HepG2 (cell line): ENCODE data around the gene AUTS2.

ENCODE experiments used
- BRCA1 ChIP-seq: sonication (generic); formaldehyde crosslinking; IDR thresholded peaks from 2 replicates; pipeline ENCODE4 v1.4.0; 2020; ENCODE audit warnings: missing genetic modification reagents
- CEBPB ChIP-seq: IDR thresholded peaks from 2 replicates; pipeline ENCODE4 v1.6.1; 2011; ENCODE audit warnings: low read depth, low read length, improper control_type of control experiment, borderline replicate concordance
- IRX3 ChIP-seq: sonication (generic); formaldehyde crosslinking; IDR thresholded peaks from 2 replicates; pipeline ENCODE4 v1.8.1; 2023; ENCODE audit warnings: mild to moderate bottlenecking, low read depth, missing genetic modification reagents, borderline replicate concordance
- JUND ChIP-seq: sonication (generic); formaldehyde crosslinking; IDR thresholded peaks from 2 replicates; pipeline ENCODE4 v1.8.0; 2022; ENCODE audit warnings: mild to moderate bottlenecking, missing genetic modification reagents
- RFX5 ChIP-seq: IDR thresholded peaks from 2 replicates; pipeline ENCODE4 v1.6.1; 2011; ENCODE audit warnings: low read depth, low read length, improper control_type of control experiment
- TAF1 ChIP-seq: sonication (generic); formaldehyde crosslinking; IDR thresholded peaks from 2 replicates; pipeline ENCODE4 v1.4.0; 2020; ENCODE audit warnings: missing genetic modification reagents
- ZKSCAN8 ChIP-seq: IDR thresholded peaks from 2 replicates; pipeline ENCODE4 v1.6.1; 2016; ENCODE audit warnings: borderline replicate concordance, missing genetic modification reagents, missing compliant biosample characterization
- ZSCAN29 ChIP-seq: sonication (generic); formaldehyde crosslinking; conservative IDR thresholded peaks from 2 replicates; pipeline ENCODE4 v1.4.0; 2020; ENCODE audit warnings: mild to moderate bottlenecking, missing genetic modification reagents
- TF ChIP-seq, protein P1 (sequence below): sonication (generic); formaldehyde crosslinking; IDR thresholded peaks from 2 replicates; pipeline ENCODE4 v1.4.0; 2020; ENCODE audit warnings: missing genetic modification reagents
- TF ChIP-seq, protein P2 (sequence below): sonication (generic); formaldehyde crosslinking; IDR thresholded peaks from 2 replicates; pipeline ENCODE4 v1.4.0; 2020; ENCODE audit warnings: missing genetic modification reagents
- TF ChIP-seq, protein P3 (sequence below): sonication (generic); formaldehyde crosslinking; IDR thresholded peaks from 2 replicates; pipeline ENCODE4 v1.4.0; 2020; ENCODE audit warnings: missing genetic modification reagents

DNA sequence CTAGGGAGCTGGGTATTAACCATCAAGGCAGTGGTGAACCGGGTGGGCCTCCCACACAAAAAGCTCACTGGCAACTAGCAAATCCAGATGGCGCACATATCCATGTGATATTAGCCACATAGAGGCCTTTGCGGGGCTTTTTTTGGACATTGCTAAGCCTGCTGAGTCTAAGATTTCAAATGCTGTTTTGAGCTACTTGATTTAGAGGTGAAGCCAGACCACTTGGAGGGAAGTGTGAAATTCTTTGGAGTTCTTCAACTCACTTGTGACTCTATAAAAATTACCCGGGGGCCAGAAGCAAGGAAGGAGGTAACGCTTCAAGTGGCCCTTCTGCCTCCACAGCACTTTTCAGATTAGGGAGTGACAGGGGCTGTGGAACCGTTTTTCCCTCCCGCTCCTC, 913.9 kb downstream of the AUTS2 start:
- TF ChIP-seq, protein P1, sequence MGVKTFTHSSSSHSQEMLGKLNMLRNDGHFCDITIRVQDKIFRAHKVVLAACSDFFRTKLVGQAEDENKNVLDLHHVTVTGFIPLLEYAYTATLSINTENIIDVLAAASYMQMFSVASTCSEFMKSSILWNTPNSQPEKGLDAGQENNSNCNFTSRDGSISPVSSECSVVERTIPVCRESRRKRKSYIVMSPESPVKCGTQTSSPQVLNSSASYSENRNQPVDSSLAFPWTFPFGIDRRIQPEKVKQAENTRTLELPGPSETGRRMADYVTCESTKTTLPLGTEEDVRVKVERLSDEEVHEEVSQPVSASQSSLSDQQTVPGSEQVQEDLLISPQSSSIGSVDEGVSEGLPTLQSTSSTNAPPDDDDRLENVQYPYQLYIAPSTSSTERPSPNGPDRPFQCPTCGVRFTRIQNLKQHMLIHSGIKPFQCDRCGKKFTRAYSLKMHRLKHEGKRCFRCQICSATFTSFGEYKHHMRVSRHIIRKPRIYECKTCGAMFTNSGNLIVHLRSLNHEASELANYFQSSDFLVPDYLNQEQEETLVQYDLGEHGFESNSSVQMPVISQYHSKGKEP (CRISPR knock-in tag), result no peak
- TF ChIP-seq IRX3 (CRISPR knock-in tag) (no peak), ZSCAN29 (no peak), CEBPB (no peak), TAF1 (CRISPR knock-in tag) (no peak), RFX5 (no peak), BRCA1 (CRISPR knock-in tag) (no peak), JUND (no peak), ZKSCAN8 (CRISPR knock-in tag) (no peak)
- TF ChIP-seq, protein P2, sequence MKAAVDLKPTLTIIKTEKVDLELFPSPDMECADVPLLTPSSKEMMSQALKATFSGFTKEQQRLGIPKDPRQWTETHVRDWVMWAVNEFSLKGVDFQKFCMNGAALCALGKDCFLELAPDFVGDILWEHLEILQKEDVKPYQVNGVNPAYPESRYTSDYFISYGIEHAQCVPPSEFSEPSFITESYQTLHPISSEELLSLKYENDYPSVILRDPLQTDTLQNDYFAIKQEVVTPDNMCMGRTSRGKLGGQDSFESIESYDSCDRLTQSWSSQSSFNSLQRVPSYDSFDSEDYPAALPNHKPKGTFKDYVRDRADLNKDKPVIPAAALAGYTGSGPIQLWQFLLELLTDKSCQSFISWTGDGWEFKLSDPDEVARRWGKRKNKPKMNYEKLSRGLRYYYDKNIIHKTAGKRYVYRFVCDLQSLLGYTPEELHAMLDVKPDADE (CRISPR knock-in tag), result no peak
- TF ChIP-seq, protein P3, sequence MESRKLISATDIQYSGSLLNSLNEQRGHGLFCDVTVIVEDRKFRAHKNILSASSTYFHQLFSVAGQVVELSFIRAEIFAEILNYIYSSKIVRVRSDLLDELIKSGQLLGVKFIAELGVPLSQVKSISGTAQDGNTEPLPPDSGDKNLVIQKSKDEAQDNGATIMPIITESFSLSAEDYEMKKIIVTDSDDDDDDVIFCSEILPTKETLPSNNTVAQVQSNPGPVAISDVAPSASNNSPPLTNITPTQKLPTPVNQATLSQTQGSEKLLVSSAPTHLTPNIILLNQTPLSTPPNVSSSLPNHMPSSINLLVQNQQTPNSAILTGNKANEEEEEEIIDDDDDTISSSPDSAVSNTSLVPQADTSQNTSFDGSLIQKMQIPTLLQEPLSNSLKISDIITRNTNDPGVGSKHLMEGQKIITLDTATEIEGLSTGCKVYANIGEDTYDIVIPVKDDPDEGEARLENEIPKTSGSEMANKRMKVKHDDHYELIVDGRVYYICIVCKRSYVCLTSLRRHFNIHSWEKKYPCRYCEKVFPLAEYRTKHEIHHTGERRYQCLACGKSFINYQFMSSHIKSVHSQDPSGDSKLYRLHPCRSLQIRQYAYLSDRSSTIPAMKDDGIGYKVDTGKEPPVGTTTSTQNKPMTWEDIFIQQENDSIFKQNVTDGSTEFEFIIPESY (CRISPR knock-in tag), result no peak
